ENCODE measurements around the gene NGEF.

GRCh38 chr2:233020454-233020853, 7.4 kb upstream of the NGEF start:
- TF ChIP-seq CTCF (conservative IDR thresholded peaks at IDR 0.05 in 1 of 2, IDR thresholded peaks at IDR 0.05 in 1 of 2; ENCODE audit: low read depth in 1 of 2, low read length in 2 of 2) (no peak), EZH2 (IDR thresholded peaks at IDR 0.05; ENCODE audit: low read length, missing control alignments) (no peak)

Measured in fibroblast of lung (primary cell).